Thoracic aorta (tissue), 2 donors: ENCODE measurements around the gene OLA1. TPM values are rescaled to one million over a fixed set of nuclear protein-coding genes. Genes with fewer than 3 reads are reported as not detected.

Experiments
- ATAC-seq: fragments of 150-250 bp; one replicate; pipeline ENCODE4 v1.8.0; 2017; ENCODE audit warnings: low read depth; ENCODE audit not compliant: insufficient number of reproducible peaks, low FRiP score
- DNase-seq: peaks from one replicate; pipeline ENCODE4 v3.0.0-alpha.2; 2020; ENCODE audit warnings: low spot score
- H3K27ac ChIP-seq, 2 donors: fragments of 200-600 bp; sonication (generic); 1 replicate in 1 of 2; 2 replicates in 1 of 2; pipeline ENCODE4 v1.5.1; 2016; ENCODE audit warnings: mild to moderate bottlenecking in 2 of 2, moderate library complexity in 2 of 2
- H3K27me3 ChIP-seq: fragments of 200-600 bp; sonication (generic); replicated peaks from 2 replicates; pipeline ENCODE4 v1.6.0; 2016; ENCODE audit warnings: mild to moderate bottlenecking; ENCODE audit not compliant: insufficient read depth
- H3K36me3 ChIP-seq: fragments of 200-600 bp; sonication (generic); one replicate; pipeline ENCODE4 v1.5.1; 2016
- H3K4me1 ChIP-seq, 2 donors: fragments of 200-600 bp; sonication (generic); 1 replicate in 1 of 2; 2 replicates in 1 of 2; pipeline versions ENCODE4 v1.5.1 to v1.6.0; 2016; ENCODE audit warnings: low read depth in 2 of 2, mild to moderate bottlenecking in 1 of 2; ENCODE audit not compliant: control insufficient read depth in 1 of 2
- H3K4me3 ChIP-seq: fragments of 200-600 bp; sonication (generic); 2 replicates; pipeline ENCODE4 v1.5.1; 2016; ENCODE audit warnings: mild to moderate bottlenecking
- H3K9me3 ChIP-seq: fragments of 200-600 bp; sonication (generic); 2 replicates; pipeline ENCODE4 v1.5.1; 2016
- total RNA-seq, 2 donors: library from RNA; depleted of rRNA; stranded (reverse); fragments of >200 nt; gene quantifications; one replicate each; pipeline versions ENCODE4 v1.1.0 to v1.2.3, GENCODE V29; 2016
- TF ChIP-seq, protein P1 (sequence below): fragments of 200-600 bp; sonication (generic); IDR thresholded peaks from one replicate; pipeline ENCODE4 v1.5.1; 2019; ENCODE audit warnings: antibody characterized with exemption

Gene OLA1
- total RNA-seq, 2 donors from 2014 or later, result 15.2 to 48.0 TPM

DNA sequence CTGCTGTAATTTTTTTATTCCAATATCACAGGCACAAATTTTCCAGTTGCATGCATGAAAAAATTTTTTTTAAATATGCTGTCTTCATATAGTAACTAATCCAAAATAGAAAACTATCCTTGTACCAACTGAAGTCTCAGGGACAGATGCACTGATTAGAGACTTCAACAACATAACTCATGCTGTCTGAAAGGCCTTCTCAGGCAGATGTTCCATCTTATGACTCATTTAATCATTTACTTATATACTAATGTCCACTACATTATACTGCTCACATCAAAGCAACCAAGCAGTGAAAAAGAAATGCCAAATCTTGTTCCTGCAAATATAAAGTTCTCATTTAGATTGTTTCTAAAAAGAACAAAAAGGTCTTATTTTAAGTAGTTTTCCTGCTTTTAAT, 53.1 kb downstream of the OLA1 start:
- Histone ChIP-seq H3K27me3 (no peaks in the 10 kb centered on the region), H3K27ac (no peak overlapping the region), H3K4me1 (peaks cover 0 to 4% of the 10 kb centered on the region in 2 donors), H3K9me3 (no peaks in the 10 kb centered on the region), H3K36me3 (no peaks in the 10 kb centered on the region), H3K4me3 (no peak overlapping the region)
- TF ChIP-seq, protein P1, sequence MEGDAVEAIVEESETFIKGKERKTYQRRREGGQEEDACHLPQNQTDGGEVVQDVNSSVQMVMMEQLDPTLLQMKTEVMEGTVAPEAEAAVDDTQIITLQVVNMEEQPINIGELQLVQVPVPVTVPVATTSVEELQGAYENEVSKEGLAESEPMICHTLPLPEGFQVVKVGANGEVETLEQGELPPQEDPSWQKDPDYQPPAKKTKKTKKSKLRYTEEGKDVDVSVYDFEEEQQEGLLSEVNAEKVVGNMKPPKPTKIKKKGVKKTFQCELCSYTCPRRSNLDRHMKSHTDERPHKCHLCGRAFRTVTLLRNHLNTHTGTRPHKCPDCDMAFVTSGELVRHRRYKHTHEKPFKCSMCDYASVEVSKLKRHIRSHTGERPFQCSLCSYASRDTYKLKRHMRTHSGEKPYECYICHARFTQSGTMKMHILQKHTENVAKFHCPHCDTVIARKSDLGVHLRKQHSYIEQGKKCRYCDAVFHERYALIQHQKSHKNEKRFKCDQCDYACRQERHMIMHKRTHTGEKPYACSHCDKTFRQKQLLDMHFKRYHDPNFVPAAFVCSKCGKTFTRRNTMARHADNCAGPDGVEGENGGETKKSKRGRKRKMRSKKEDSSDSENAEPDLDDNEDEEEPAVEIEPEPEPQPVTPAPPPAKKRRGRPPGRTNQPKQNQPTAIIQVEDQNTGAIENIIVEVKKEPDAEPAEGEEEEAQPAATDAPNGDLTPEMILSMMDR, result no peak
- DNase-seq (no peak), ATAC-seq (no peak)

DNA sequence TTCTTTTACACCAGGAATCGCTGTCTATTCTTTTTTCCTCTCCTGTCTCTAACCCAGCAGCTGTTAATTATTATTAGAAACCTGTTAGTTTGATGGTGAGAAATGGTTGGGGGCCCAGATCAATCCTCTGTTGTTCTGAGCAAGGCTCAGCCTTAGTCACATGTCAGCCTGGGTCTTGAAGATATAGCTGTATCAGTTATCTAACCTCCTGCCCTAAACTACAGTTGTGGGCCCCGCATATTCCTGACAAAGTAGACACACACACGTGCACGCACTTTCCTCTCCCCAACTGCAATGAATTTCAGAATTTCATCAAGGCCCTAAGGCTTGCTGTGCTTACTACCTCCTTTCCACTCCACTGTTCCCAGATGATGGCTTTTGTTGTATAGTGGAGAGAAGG, 54.6 kb downstream of the OLA1 start:
- Histone ChIP-seq H3K4me1 (no peaks in the 10 kb centered on the region), H3K27ac (no peak overlapping the region), H3K4me3 (no peak overlapping the region), H3K9me3 (no peaks in the 10 kb centered on the region), H3K27me3 (no peaks in the 10 kb centered on the region), H3K36me3 (no peaks in the 10 kb centered on the region)
- no peak for DNase-seq
- no peak for ATAC-seq
- TF ChIP-seq, protein P1, result no peak

DNA sequence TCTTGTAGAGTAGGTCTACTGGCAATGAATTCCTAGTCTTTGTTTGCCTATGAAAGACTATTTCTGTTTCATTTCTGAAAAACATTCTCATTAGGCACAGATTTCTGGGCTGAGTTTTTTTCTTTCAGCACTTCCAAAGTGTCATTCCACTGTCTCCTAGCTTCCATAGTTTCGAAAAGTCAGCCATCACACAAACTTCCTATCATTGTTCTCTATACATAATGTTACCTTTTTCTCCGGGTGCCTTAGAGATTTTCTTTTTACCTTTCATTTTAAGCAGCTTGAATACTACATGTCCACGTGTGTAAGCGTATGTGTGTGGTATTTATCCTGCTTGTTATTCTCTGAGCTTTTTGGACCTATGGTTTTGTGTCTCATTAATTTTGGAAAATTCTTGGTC, 55.7 kb downstream of the OLA1 start:
- no peaks in the 10 kb centered on the region for H3K27me3 ChIP-seq
- no peak overlapping the region for H3K4me3 ChIP-seq
- no peaks in the 10 kb centered on the region for H3K36me3 ChIP-seq
- H3K27ac ChIP-seq, result no peak overlapping the region
- H3K9me3 ChIP-seq, result no peaks in the 10 kb centered on the region
- no peaks in the 10 kb centered on the region for H3K4me1 ChIP-seq
- TF ChIP-seq, protein P1, result no peak
- DNase-seq (no peak), ATAC-seq (no peak)

DNA sequence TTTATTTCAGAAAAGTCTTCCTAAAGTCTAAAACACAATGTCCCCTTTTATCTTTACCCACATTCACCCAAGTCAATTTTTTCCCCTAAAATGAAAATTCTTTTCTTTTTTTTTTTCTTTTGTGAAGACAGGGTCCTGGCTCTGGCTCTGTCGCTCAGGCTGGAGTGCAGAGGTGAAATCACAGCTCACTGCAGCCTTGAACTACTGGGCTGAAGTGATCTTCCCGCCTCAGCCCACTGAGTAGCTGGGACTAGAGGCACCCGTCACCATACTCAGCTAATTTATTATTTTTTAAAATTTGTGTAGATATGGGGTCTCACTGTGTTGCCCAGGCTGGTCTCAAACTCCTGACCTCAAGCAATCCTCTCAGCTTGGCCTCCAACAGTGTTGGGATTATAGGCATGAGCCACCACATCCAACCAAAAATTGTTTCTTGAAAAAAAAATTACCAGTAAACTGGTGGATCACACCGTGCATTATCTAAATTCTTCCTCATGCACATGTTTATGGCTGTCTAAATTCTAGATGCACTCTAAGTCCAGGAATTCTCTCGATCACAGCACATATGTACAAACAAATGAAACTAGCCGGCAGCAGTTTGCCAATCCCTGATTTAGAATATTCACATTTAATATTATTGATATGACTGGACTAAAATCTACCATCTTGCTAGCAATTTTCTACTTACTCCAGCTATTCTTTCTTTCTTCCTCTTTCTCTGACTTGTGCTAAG, 56.8 kb downstream of the OLA1 start:
- Histone ChIP-seq H3K36me3 (no peaks in the 10 kb centered on the region), H3K9me3 (no peaks in the 10 kb centered on the region), H3K4me3 (no peak overlapping the region), H3K27ac (no peak overlapping the region), H3K27me3 (no peaks in the 10 kb centered on the region), H3K4me1 (no peaks in the 10 kb centered on the region)
- DNase-seq (no peak), ATAC-seq (no peak)
- TF ChIP-seq, protein P1, result no peak

DNA sequence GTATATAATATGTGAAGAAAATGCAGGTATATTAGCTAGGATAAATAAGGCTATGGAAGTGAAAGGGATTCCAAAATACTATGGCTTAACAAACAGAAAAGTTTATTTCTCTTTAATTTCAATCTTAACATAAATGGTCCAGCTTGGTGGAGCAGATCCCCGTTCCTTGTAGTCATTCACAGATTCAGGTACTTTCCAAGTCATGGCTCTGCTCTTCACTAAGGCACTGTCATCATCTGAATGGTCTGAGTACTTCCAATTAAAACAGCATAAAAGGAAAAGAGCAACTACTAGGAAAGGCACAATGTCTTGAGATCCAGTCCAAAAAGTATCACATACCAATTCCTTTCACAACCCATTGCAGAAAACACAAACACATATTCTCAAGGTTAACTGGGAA, 63.4 kb downstream of the OLA1 start:
- DNase-seq (no peak), ATAC-seq (no peak)
- Histone ChIP-seq H3K27ac (no peak overlapping the region), H3K4me1 (no peaks in the 10 kb centered on the region), H3K36me3 (no peaks in the 10 kb centered on the region), H3K9me3 (no peaks in the 10 kb centered on the region), H3K4me3 (no peak overlapping the region), H3K27me3 (no peaks in the 10 kb centered on the region)
- TF ChIP-seq, protein P1, result no peak
